Small intestine (tissue), 7 donors: ENCODE results near the gene PRELID3B. TPM values are rescaled to one million over a fixed set of nuclear protein-coding genes. Genes with fewer than 3 reads are reported as not detected.
"Not testable (repeated sequence)": the region's sequence is repeated elsewhere in the genome, so short reads cannot be mapped to it uniquely, and the experiment has no call there.

Experiments
- DNase-seq, 2 donors: peaks; one replicate each; pipeline versions ENCODE4 v3.0.0 to v3.0.0-alpha.2; 2013
- FAIRE-seq: peaks from 2 replicates; lab custom pipeline; 2012; peaks lifted over from hg19 to GRCh38; lab: Jason Lieb, UNC
- H3K27ac ChIP-seq, 3 donors: one replicate each; pipeline ENCODE4 v1.5.1; 2013; ENCODE audit warnings: low read length in 2 of 3, mild to moderate bottlenecking in 2 of 3, control low read depth in 1 of 3, inconsistent platforms in 1 of 3, low read depth in 1 of 3, moderate library complexity in 1 of 3
- H3K27me3 ChIP-seq, 3 donors: one replicate each; pipeline ENCODE4 v1.6.1; 2013; ENCODE audit warnings: low read length in 3 of 3, inconsistent platforms in 1 of 3; ENCODE audit not compliant: control insufficient read depth in 3 of 3, insufficient read depth in 3 of 3
- H3K36me3 ChIP-seq, 3 donors: one replicate each; pipeline ENCODE4 v1.6.1; 2013; ENCODE audit warnings: low read length in 3 of 3, inconsistent platforms in 1 of 3, low read depth in 1 of 3, mild to moderate bottlenecking in 1 of 3, moderate library complexity in 1 of 3; ENCODE audit not compliant: control insufficient read depth in 3 of 3, insufficient read depth in 2 of 3
- H3K4me1 ChIP-seq, 3 donors: one replicate each; pipeline ENCODE4 v1.6.1; 2013; ENCODE audit warnings: low read length in 2 of 3, inconsistent platforms in 1 of 3, low read depth in 1 of 3, mild to moderate bottlenecking in 1 of 3, moderate library complexity in 1 of 3; ENCODE audit not compliant: control insufficient read depth in 3 of 3, insufficient read depth in 2 of 3
- H3K4me3 ChIP-seq, 3 donors: one replicate each; pipeline ENCODE4 v1.5.1; 2013; ENCODE audit warnings: low read length in 3 of 3, control low read depth in 1 of 3, inconsistent platforms in 1 of 3, low read depth in 1 of 3, mild to moderate bottlenecking in 1 of 3, moderate library complexity in 1 of 3
- H3K9me3 ChIP-seq, 2 donors: one replicate each; pipeline ENCODE4 v1.6.1; 2013; ENCODE audit warnings: low read depth in 1 of 2, low read length in 1 of 2; ENCODE audit not compliant: control insufficient read depth in 2 of 2, insufficient read depth in 1 of 2
- WGBS, 3 donors: extraction: QIAGEN DNeasy Blood & Tissue Kit; methylation state at CpG; one replicate each; pipeline ENCODE4 v1.1.7; 2013; 5-methylcytosine and 5-hydroxymethylcytosine counted together
- polyA plus RNA-seq, 4 donors: library from polyadenylated mRNA; stranded (reverse) in 3 of 4; unstranded in 1 of 4; fragments of 200-250 nt in 3 of 4; fragments of 120-200 nt in 1 of 4; gene quantifications; one replicate each; pipeline versions ENCODE4 v1.2.1 to v1.2.3, GENCODE V29; 2013
- donor health status: healthy with polysubstance abuse.
- donor health status: control.
- donor health status: control.
- donor health status: Bipolar disorder and iron deficiency.
- donor health status: healthy.

Gene PRELID3B
- polyA plus RNA-seq, 4 donors, result 66.0 to 120 (median 94.3) TPM

GRCh38 chr20:59046862-59047261, 4.3 kb upstream of the PRELID3B start:
- FAIRE-seq (no peak), DNase-seq (no peak)
- H3K27ac ChIP-seq, result peak overlapping the region in 1 of 3 donors; percentile 79
- 74 to 83% (median 77%) methylated on average over 3 of the region's 3 CpGs for WGBS, 3 donors
- no peaks in the 10 kb centered on the region for H3K36me3 ChIP-seq
- peaks cover 0 to 20% (median 18%) of the 10 kb centered on the region in 3 donors for H3K4me1 ChIP-seq
- H3K9me3 ChIP-seq, result no peaks in the 10 kb centered on the region
- H3K4me3 ChIP-seq, result no peak overlapping the region
- H3K27me3 ChIP-seq, result no peaks in the 10 kb centered on the region

- 42 to 74% (median 71%) methylated on average over 3 of the region's 3 CpGs for whole genome bisulfite sequencing, 3 donors
- FAIRE-seq (no peak), DNase-seq (peak in 1 of 2 donors; percentile 78)
- no peak overlapping the region for H3K4me3 ChIP-seq
- no peaks in the 10 kb centered on the region for H3K36me3 ChIP-seq
- H3K27ac ChIP-seq, result peak overlapping the region in 1 of 3 donors; percentile 12
- H3K27me3 ChIP-seq, result no peaks in the 10 kb centered on the region
- H3K4me1 ChIP-seq, result peaks cover 6 to 35% (median 18%) of the 10 kb centered on the region in 3 donors
- H3K9me3 ChIP-seq, result no peaks in the 10 kb centered on the region
Observed at GRCh38 chr20:59044796-59045195, 2.2 kb upstream of the PRELID3B start.

GRCh38 chr20:59044295-59044694, 1.7 kb upstream of the PRELID3B start:
- peaks cover 6 to 38% (median 18%) of the 10 kb centered on the region in 3 donors for H3K4me1 ChIP-seq
- no peak for FAIRE-seq
- H3K27me3 ChIP-seq, result no peaks in the 10 kb centered on the region
- H3K36me3 ChIP-seq, result no peaks in the 10 kb centered on the region
- DNase-seq, result no peak
- peak overlapping the region in 1 of 3 donors; percentile 12 for H3K27ac ChIP-seq
- H3K4me3 ChIP-seq, result no peak overlapping the region
- WGBS, 3 donors, result 79 to 95% (median 91%) methylated on average over 3 of the region's 3 CpGs
- H3K9me3 ChIP-seq, result no peaks in the 10 kb centered on the region

- Histone ChIP-seq H3K9me3 (no peaks in the 10 kb centered on the region), H3K4me3 (no peak overlapping the region), H3K27ac (peak overlapping the region in 1 of 3 donors; percentile 78), H3K27me3 (no peaks in the 10 kb centered on the region), H3K36me3 (no peaks in the 10 kb centered on the region), H3K4me1 (peaks cover 6 to 38% (median 18%) of the 10 kb centered on the region in 3 donors)
- no peak for FAIRE-seq
- no peak for DNase-seq
- WGBS, 3 donors, result 43 to 66% (median 53%) methylated on average over 3 of the region's 3 CpGs
Observed at GRCh38 chr20:59043698-59044097, 1.1 kb upstream of the PRELID3B start.

GRCh38 chr20:59042796-59043631, 428 bp upstream of the PRELID3B start:
- H3K4me1 ChIP-seq, result peaks cover 6 to 31% (median 18%) of the 10 kb centered on the region in 3 donors
- H3K27ac ChIP-seq, result peak overlapping the region; percentile 85 to 98 (median 94)
- H3K4me3 ChIP-seq, result peak overlapping the region; percentile 75 to 97 (median 94)
- H3K36me3 ChIP-seq, result peaks cover 0 to 3% (median 0%) of the 10 kb centered on the region in 3 donors
- DNase-seq (peak; percentile 97), FAIRE-seq (no peak)
- no peaks in the 10 kb centered on the region for H3K9me3 ChIP-seq
- 5 to 13% (median 12%) methylated on average over 45 to 66 of the region's 66 CpGs for WGBS, 3 donors
- no peaks in the 10 kb centered on the region for H3K27me3 ChIP-seq

GRCh38 chr20:59041487-59041886, 1.1 kb downstream of the PRELID3B start:
- Histone ChIP-seq H3K36me3 (peaks cover 2 to 11% (median 5%) of the 10 kb centered on the region in 3 donors), H3K4me3 (peak overlapping the region in 2 of 3 donors; percentile 75 to 97), H3K4me1 (peaks cover 6 to 24% (median 18%) of the 10 kb centered on the region in 3 donors), H3K27ac (peak overlapping the region; percentile 85 to 98 (median 94))
- not testable (repeated sequence) for FAIRE-seq, DNase-seq, H3K9me3 ChIP-seq, H3K27me3 ChIP-seq
- 17 to 72% (median 34%) methylated on average over 16 of the region's 16 CpGs for WGBS, 3 donors

GRCh38 chr20:59040667-59041066, 1.9 kb downstream of the PRELID3B start:
- peaks cover 6 to 24% (median 14%) of the 10 kb centered on the region in 3 donors for H3K4me1 ChIP-seq
- FAIRE-seq (no peak), DNase-seq (peak; percentile 85 to 93)
- WGBS, 3 donors, result 22 to 63% (median 30%) methylated on average over 5 of the region's 5 CpGs
- H3K27ac ChIP-seq, result peak overlapping the region; percentile 76 to 98 (median 94)
- H3K27me3 ChIP-seq, result no peaks in the 10 kb centered on the region
- peak overlapping the region in 2 of 3 donors; percentile 29 to 97 for H3K4me3 ChIP-seq
- H3K9me3 ChIP-seq, result no peaks in the 10 kb centered on the region
- H3K36me3 ChIP-seq, result peaks cover 4 to 14% (median 9%) of the 10 kb centered on the region in 3 donors

GRCh38 chr20:59039233-59039632, 3.4 kb downstream of the PRELID3B start:
- H3K4me1 ChIP-seq, result peaks cover 6 to 24% (median 11%) of the 10 kb centered on the region in 3 donors
- no peaks in the 10 kb centered on the region for H3K9me3 ChIP-seq
- H3K27ac ChIP-seq, result no peak overlapping the region
- H3K27me3 ChIP-seq, result no peaks in the 10 kb centered on the region
- DNase-seq (no peak), FAIRE-seq (no peak)
- 18 to 48% (median 20%) methylated on average over 1 of the region's 1 CpG for WGBS, 3 donors
- H3K36me3 ChIP-seq, result peaks cover 11 to 18% (median 13%) of the 10 kb centered on the region in 3 donors
- peak overlapping the region in 1 of 3 donors; percentile 97 for H3K4me3 ChIP-seq
